Activated naive CD4-positive, alpha-beta T cell treated with anti-CD3 and anti-CD28 coated beads for 36 hours (primary cell): ENCODE results near the gene ASCL5. TPM values are rescaled to one million over a fixed set of nuclear protein-coding genes. Genes with fewer than 3 reads are reported as not detected.
"Not testable (repeated sequence)": the region's sequence is repeated elsewhere in the genome, so short reads cannot be mapped to it uniquely, and the experiment has no call there.

Experiments
- CTCF ChIA-PET: fragments of 350-600 bp; sonication (Branson Sonifier 250); formaldehyde crosslinking; loops from one replicate; lab custom pipeline; 2021; ENCODE audit warnings: antibody characterized with exemption; lab: Charles Lee
- DNase-seq: peaks from one replicate; pipeline ENCODE4 v3.0.0-alpha.2; 2020
- H3K27ac Mint-ChIP-seq: one replicate; pipeline ENCODE4 v1.8.0; 2021; ENCODE audit warnings: mild to moderate bottlenecking, mixed read lengths
- H3K27me3 Mint-ChIP-seq: one replicate; pipeline ENCODE4 v1.8.0; 2021; ENCODE audit warnings: low read depth, mixed read lengths
- H3K36me3 Mint-ChIP-seq: one replicate; pipeline ENCODE4 v1.8.0; 2021; ENCODE audit warnings: low read depth, mixed read lengths
- H3K4me1 Mint-ChIP-seq: one replicate; pipeline ENCODE4 v1.8.0; 2021; ENCODE audit warnings: low read depth, mixed read lengths
- H3K4me3 Mint-ChIP-seq: one replicate; pipeline ENCODE4 v1.8.0; 2021; ENCODE audit warnings: mild to moderate bottlenecking, moderate library complexity, mixed read lengths
- H3K9me3 Mint-ChIP-seq: one replicate; pipeline ENCODE4 v1.8.0; 2021; ENCODE audit warnings: mixed read lengths
- intact Hi-C: fragments of 100-400 bp; cut with micrococcal nuclease; formaldehyde crosslinking; loops from one replicate; pipeline ENCODE4 v1.15.1; 2023
- total RNA-seq, 2 experiments: library from RNA; stranded (reverse); gene quantifications; one replicate each; pipeline ENCODE4 v1.2.3, GENCODE V29; 2021

The ASCL5 gene
- total RNA-seq, 2 experiments from 2014 or later, result not detected

DNA sequence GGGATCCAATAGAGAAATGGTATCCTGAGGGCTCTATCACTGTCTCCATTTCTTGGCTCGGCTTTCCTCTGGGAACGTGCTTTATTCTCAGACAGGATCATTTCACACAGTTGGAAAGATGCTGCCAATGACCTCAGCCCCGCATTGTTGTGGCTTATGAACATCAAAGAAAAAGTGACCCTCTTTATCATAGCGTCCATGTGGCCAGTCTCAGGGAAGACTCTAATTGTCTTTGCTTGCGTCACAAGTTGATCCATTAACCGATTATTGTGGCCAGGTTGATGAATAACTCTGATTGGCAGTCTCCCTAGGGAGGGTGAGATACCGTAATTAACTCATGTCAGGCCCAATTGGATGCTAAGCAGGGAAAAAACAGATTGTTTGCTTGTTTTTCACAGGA lies 37.7 kb upstream of the ASCL5 start:
- Mint-ChIP-seq H3K27ac (no peak overlapping the region), H3K36me3 (no peaks in the 10 kb centered on the region), H3K27me3 (no peaks in the 10 kb centered on the region), H3K9me3 (no peaks in the 10 kb centered on the region), H3K4me1 (no peaks in the 10 kb centered on the region), H3K4me3 (no peak overlapping the region)
- no peak for DNase-seq
- intact Hi-C loops, result no loop called here
- CTCF ChIA-PET, result no interaction called here

DNA sequence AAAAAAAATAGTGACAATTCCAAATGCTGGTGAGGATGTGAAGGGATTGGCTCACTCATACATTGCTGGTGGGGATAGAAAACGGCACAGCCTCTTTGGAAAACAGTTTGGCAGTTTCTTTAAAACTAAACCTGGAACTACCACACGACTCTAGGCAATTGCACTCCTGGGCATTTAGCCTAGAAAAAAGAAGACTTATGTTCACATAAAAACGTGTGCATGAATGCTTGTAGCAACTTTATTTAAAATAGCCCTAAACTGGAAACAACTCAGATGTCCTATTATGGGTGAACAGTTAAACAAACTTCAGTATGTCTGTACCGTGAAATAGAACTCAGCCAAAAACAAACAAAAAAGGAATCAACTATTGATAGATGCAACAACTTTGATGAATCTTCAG lies 36.7 kb upstream of the ASCL5 start:
- H3K4me3 Mint-ChIP-seq, result no peak overlapping the region
- no peak overlapping the region for H3K27ac Mint-ChIP-seq
- no peaks in the 10 kb centered on the region for H3K4me1 Mint-ChIP-seq
- CTCF ChIA-PET, result no interaction called here
- H3K36me3 Mint-ChIP-seq, result no peaks in the 10 kb centered on the region
- no peak for DNase-seq
- intact Hi-C loops, result no loop called here
- no peaks in the 10 kb centered on the region for H3K27me3 Mint-ChIP-seq
- H3K9me3 Mint-ChIP-seq, result no peaks in the 10 kb centered on the region

DNA sequence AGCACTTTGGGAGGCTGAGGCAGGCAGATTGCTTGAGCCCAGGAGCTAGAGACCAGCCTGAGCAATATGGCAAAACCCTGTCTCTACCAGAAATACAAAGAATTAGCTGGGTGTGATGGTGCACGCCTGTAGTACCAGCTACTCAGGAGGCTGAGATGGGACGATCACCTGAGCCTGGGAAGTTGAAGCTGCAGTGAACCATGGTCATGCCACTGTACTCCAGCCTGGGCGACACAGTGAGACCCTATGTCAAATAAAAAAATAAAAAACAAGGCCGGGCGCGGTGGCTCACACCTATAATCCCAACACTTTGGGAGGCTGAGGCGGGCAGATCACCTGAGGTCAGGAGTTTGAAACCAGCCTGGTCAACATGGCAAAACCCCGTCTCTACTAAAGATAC lies 36.1 kb upstream of the ASCL5 start:
- intact Hi-C loops, H3K4me3 Mint-ChIP-seq, H3K36me3 Mint-ChIP-seq, H3K27ac Mint-ChIP-seq, DNase-seq, H3K9me3 Mint-ChIP-seq, H3K4me1 Mint-ChIP-seq, H3K27me3 Mint-ChIP-seq: not testable (repeated sequence)
- CTCF ChIA-PET, result interaction anchor here (0.9 kb wide), 1 partner anchor 14 kb away, joined by 3 read pairs; no protein-coding TSS in a partner anchor

DNA sequence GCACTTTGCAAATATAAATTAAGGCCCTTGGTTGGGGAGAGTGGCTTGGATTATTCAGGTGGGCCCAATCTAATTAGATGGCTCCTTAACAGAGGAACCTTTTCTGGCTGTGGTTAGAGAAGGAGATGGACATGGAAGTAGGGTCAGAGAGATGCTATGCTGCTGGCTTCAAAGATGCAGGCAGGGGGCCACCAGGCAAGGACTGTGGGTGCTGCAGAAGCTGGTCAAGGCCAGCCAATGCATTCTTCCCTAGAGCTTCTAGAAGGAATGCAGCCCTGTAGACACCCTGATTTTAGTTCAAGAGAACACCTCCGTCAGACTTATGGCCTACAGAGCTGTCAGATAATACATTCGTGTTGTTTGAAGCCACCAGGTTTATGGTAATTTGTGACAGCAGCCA lies 31.0 kb upstream of the ASCL5 start:
- H3K4me3 Mint-ChIP-seq, result no peak overlapping the region
- peaks cover 12% of the 10 kb centered on the region for H3K4me1 Mint-ChIP-seq
- DNase-seq, result no peak

DNA sequence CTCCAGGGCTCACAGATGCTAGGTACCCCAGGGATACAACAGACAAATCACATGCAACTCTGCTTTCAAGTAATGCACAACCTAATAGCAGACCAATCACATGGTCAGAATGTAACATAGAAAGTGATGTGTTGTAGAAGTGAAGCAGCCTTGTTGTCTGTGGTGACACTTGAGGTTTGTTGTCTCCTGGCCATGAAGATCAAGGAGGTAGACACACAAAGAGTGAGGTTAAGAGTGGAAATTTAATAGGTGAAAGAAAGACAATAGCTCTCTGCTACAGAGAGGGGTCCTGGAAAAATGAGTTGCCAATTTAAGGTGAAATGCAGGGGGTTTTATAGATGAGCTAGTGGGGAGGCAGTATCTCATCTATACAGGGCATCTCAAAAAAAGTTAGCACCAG lies 29.8 kb upstream of the ASCL5 start:
- CTCF ChIA-PET, result no interaction called here
- Mint-ChIP-seq H3K27ac (no peak overlapping the region), H3K36me3 (no peaks in the 10 kb centered on the region), H3K27me3 (no peaks in the 10 kb centered on the region), H3K4me3 (no peak overlapping the region), H3K4me1 (peaks cover 19% of the 10 kb centered on the region), H3K9me3 (no peaks in the 10 kb centered on the region)
- intact Hi-C loops, result no loop called here
- DNase-seq, result no peak

More for the DNA sequence above, 31.0 kb upstream of the ASCL5 start:
- Mint-ChIP-seq H3K27ac (no peak overlapping the region), H3K36me3 (no peaks in the 10 kb centered on the region), H3K27me3 (no peaks in the 10 kb centered on the region), H3K9me3 (no peaks in the 10 kb centered on the region)
- CTCF ChIA-PET, result interaction anchor here (0.9 kb wide), 1 partner anchor 65 kb away, joined by 4 read pairs; no protein-coding TSS in a partner anchor
- intact Hi-C loops, result no loop called here

DNA sequence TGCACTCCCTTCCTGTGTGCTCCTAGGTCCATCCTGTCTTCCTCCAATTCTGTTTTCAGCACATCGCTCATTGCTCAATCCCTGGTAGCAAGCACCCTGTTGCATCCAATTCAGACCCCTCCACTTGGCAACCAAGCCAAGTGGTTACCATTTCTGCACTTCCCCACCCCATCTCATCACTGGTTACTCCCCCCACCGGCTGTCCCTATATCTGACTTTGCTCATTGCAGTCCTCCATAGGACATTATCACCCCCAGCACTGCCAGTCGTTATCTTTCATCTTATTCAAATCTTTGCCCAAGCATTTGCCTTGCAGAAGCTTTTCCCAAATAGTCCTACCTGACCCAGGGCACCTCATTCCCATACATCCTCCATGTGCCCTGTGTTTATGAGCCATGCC lies 29.4 kb upstream of the ASCL5 start:
- CTCF ChIA-PET, result interaction anchor here (0.8 to 2.2 kb wide), 2 partner anchors 14 to 70 kb away, joined by 3 to 5 read pairs; no protein-coding TSS in a partner anchor
- Mint-ChIP-seq H3K4me1 (peaks cover 19% of the 10 kb centered on the region), H3K27me3 (no peaks in the 10 kb centered on the region), H3K9me3 (no peaks in the 10 kb centered on the region), H3K4me3 (no peak overlapping the region), H3K36me3 (no peaks in the 10 kb centered on the region), H3K27ac (no peak overlapping the region)
- intact Hi-C loops, result no loop called here
- no peak for DNase-seq

DNA sequence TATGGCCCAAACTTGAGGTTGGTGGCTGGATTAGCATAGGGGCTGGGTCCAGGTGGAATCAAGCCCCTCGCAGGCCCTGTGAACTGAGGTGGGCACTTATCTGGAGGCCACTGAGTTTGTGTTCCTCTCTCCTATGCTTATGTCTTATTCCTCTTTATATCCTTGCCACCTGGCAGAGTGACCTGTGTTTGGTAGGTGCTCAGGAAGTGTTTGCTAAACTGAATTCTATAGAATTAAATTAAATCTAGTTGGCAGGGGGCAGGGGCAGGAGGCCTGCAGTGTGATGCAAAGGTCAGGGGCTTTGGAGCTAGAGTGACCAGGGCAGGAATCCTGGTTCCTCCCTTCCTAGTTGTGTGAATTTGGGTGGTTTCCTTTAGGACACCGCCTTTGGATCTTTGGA lies 28.4 kb upstream of the ASCL5 start:
- no peak for DNase-seq
- CTCF ChIA-PET, result interaction anchor here (2.2 kb wide), 1 partner anchor 15 kb away, joined by 5 read pairs; no protein-coding TSS in a partner anchor
- H3K27ac Mint-ChIP-seq, result no peak overlapping the region
- no peak overlapping the region for H3K4me3 Mint-ChIP-seq
- no peaks in the 10 kb centered on the region for H3K36me3 Mint-ChIP-seq
- peaks cover 19% of the 10 kb centered on the region for H3K4me1 Mint-ChIP-seq
- no peaks in the 10 kb centered on the region for H3K9me3 Mint-ChIP-seq
- H3K27me3 Mint-ChIP-seq, result no peaks in the 10 kb centered on the region
- intact Hi-C loops, result no loop called here

DNA sequence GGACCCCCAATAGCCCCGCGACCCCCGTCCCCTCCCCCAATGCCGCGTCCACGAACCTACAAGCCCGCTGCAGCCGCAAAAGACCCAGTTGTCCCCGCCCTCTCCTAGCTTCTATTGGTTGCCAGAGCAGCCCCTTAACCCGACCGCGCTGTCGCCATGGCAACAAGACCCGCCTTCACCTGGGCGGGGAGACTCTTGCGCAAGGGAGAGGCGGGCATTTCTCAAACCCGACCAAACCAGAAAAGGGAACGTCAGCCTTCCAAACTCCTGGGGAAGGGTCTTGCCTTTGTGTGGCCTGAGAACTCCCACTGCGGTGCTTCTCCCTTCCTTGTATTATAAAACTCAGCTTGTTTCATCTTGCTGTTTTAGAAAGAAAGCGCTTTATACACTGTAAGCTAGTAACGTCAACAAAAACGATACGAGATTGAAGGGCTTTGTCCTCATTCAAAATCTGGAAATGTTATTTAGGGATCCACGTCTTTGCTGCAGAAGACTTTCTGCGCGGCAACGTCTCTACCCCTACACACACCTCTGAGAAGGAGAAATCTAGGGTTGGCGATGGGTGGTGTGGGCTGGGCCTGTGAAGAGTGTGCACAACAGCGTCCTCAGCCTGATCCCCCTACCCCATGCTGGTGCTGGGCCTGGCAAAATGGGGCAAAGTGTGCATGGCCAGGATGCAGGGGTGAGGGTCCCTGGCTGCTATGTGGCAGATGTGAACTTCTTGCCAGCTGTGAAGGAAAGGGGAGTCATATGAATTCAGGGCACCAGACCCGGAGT lies 27.6 kb upstream of the ASCL5 start, which contains the start of gene TMEM9:
Gene TMEM9 (minus strand): TSS at position 86 of the 777 bp plus-strand sequence. CDS start 551 bp downstream, outside the sequence.
- H3K4me3 Mint-ChIP-seq, result peak within 1 kb of the TSS; percentile 80
- no peaks in the 10 kb centered on the region for H3K9me3 Mint-ChIP-seq
- DNase-seq, result peak; percentile 99
- CTCF ChIA-PET, result interaction anchor here (0.6 to 2.2 kb wide), 4 partner anchors 16 to 218 kb away, joined by 3 to 5 read pairs (median 4); no protein-coding TSS in a partner anchor
- intact Hi-C loops, result loop anchor here (1.0 kb wide), 2 partner anchors 16 to 69 kb away; no protein-coding TSS in a partner anchor
- H3K36me3 Mint-ChIP-seq, result no peaks in the 10 kb centered on the region
- no peaks in the 10 kb centered on the region for H3K27me3 Mint-ChIP-seq
- H3K4me1 Mint-ChIP-seq, result peaks cover 19% of the 10 kb centered on the region
- peak within 1 kb of the TSS; percentile 73 for H3K27ac Mint-ChIP-seq

DNA sequence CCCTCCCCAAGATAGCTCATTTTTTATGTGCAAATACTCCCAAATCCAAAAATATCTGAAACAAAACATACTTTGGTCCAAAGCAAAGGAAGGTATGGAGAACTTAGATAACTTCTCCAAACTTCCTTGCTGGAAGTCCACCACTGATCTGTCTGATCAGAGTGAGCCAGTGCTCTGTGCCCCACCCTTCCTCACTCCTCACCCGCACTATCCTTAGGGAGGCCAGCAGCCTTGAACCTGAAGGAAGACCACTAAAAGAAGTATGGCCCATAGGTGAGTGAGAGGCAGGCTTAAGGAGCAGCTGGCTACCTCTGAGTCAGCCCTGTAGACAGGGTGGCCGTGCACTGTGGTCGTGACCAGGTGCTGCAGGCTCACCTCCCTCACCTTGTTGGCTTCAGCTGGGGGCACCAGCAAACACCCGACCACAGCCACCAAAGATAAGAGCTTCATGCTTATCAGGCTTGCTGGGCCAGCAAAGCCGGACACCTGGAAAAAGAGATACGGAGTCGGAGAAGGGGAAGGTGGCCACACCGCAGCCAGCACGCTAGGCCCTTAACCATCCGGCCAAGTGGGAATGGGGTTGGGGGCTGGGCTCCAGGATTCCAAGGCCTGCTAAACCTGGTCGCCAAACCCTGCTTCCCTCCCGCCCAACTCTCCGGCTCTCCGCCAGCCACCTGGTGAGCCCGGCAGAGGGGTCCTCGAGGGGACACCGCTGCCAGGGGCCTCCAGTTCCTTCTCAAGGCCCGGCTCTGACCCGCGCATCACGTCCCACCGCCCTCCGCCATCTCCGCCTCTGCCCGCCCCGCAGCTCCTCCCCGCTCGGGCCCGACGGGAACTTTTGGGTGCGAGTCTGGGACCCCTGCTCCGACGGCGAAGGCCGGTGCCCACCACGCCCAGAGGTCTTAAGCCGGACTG lies 26.7 kb upstream of the ASCL5 start:
- peak overlapping the region; percentile 73 for H3K27ac Mint-ChIP-seq
- no peak for DNase-seq
- intact Hi-C loops, result loop anchor here (1.0 kb wide), 2 partner anchors 17 to 70 kb away; no protein-coding TSS in a partner anchor
- CTCF ChIA-PET, result interaction anchor here (0.6 to 2.2 kb wide), 7 partner anchors 12 to 219 kb away, joined by 3 to 5 read pairs (median 3); no protein-coding TSS in a partner anchor
- H3K4me1 Mint-ChIP-seq, result peaks cover 19% of the 10 kb centered on the region
- no peaks in the 10 kb centered on the region for H3K27me3 Mint-ChIP-seq
- peak overlapping the region; percentile 80 for H3K4me3 Mint-ChIP-seq
- H3K36me3 Mint-ChIP-seq, result peaks cover 4% of the 10 kb centered on the region
- no peaks in the 10 kb centered on the region for H3K9me3 Mint-ChIP-seq

DNA sequence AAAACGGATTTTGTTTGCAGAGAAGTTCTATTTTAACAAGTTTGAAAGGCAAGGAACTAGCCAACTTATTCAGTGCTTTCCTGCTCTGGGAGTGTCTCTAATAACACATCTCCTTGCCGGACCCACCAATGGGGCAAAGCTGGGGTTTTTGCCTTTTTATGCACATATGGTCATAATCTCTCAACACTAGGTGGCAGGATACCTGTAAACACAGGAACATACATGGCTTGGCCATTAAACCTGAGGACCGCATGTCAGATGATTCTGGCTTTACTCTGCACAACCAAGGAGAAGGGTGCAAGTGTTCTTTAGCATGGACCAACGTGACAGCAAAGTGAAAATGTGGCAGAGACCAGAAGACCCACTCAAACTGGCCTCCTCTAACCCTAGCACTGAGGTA lies 22.4 kb upstream of the ASCL5 start:
- intact Hi-C loops, result loop anchor here (1.0 kb wide), 2 partner anchors 36 to 74 kb away; no protein-coding TSS in a partner anchor
- H3K4me3 Mint-ChIP-seq, result no peak overlapping the region
- DNase-seq, result no peak
- peaks cover 13% of the 10 kb centered on the region for H3K4me1 Mint-ChIP-seq
- CTCF ChIA-PET, result interaction anchor here (1.0 to 5.1 kb wide), 12 partner anchors 9 to 106 kb away, joined by 3 to 23 read pairs (median 4); no protein-coding TSS in a partner anchor
- peaks cover 4% of the 10 kb centered on the region for H3K36me3 Mint-ChIP-seq
- H3K27me3 Mint-ChIP-seq, result no peaks in the 10 kb centered on the region
- no peak overlapping the region for H3K27ac Mint-ChIP-seq
- no peaks in the 10 kb centered on the region for H3K9me3 Mint-ChIP-seq

DNA sequence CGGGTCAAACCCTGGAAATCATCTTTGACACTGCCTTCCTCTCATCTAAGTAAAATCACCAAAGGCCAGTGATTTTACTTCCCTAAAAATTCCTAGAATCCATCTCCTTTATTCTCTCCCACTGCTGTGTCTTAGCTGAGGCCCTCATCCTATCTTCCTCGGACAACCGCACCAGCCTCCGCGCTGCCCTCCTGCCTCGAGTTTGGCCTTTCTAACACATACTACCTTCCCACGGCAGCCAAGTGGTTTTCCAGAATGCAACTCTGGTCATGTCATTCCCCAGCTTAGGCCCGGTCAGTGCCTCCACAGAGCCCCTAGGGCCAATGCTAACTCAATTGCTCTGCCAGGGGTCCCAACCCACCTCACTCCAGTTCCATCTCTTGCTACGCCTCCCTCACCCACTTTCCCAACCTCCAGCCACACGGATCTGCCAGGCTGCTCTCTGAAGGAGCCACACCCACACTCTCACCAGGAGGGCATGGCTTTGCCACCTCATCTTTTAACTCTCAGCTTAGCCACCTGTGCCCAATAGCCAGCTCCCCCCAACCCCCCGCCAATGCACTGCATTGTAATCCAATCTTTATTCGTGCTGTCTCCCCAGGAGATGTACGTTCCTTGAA lies 20.5 kb upstream of the ASCL5 start:
- DNase-seq, result no peak
- H3K4me3 Mint-ChIP-seq, result no peak overlapping the region
- intact Hi-C loops, result no loop called here
- CTCF ChIA-PET, result interaction anchor here (1.3 to 5.1 kb wide), 3 partner anchors 12 to 75 kb away, joined by 3 to 23 read pairs (median 5); no protein-coding TSS in a partner anchor
- H3K36me3 Mint-ChIP-seq, result peaks cover 7% of the 10 kb centered on the region
- H3K9me3 Mint-ChIP-seq, result no peaks in the 10 kb centered on the region
- peaks cover 3% of the 10 kb centered on the region for H3K4me1 Mint-ChIP-seq
- no peak overlapping the region for H3K27ac Mint-ChIP-seq
- no peaks in the 10 kb centered on the region for H3K27me3 Mint-ChIP-seq
